SW480 (cell line): Measurements from ENCODE around the gene PRDM16.

Experiments
- DNase-seq: peaks from one replicate; pipeline ENCODE4 v3.0.0-alpha.2; 2016; ENCODE audit warnings: low spot score

Gene PRDM16

DNA sequence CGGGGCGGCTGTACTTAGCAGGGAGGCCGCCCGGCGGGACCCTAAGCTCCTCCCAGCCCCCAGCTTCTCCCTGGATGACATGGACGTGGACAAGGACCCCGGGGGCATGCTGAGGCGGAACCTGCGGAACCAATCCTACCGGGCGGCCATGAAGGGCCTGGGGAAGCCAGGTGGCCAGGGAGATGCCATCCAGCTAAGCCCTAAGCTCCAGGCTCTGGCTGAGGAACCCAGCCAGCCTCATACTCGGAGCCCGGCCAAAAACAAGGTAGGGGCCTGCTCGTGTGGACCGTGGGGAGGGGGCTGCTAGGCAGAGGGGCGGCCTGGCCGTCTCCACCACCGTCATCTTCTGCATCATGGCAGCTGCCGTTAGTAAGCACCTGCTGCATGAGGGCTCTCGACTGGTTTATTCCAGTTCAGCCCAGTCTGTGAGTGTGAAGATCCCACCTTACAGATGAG lies 394.4 kb downstream of the PRDM16 start:
- no peak for DNase-seq

DNA sequence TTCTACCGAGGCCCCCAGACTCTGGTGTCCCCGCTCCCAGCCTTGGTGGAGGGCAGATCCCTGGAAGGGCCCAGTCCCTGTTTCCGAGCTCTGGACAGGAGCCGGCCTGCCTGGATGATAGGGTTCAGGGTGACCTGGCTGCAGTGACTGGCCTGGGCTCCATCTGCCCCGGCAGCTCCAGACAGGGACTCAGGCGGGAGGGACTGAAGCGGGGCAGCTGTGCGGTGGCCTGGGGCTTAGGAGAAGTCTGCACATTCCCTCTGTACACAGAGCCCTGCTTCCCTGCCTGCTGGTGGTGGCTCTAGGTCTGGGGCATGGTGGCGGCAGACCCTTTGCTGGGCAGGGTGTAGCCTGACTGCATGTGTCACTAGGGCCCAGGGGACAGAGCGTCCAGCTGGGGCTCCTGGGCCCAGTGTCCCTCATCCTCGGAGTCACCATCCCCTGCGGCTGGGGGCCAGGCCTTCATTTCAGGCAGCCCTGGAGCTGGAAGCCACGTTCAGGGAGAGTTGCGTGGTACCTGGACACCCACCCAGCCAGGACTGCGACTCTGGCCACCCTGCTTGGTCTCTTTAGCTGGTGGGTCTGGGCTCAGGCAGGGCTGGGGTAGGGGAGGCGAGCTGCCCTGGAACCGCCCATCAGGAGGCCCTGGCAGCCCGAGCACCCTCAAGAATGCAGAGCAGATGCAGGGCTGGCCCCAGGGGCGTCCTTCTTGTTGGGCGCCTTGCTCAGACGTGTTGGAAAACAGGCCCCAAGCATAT lies 395.1 kb downstream of the PRDM16 start:
- no peak for DNase-seq

DNA sequence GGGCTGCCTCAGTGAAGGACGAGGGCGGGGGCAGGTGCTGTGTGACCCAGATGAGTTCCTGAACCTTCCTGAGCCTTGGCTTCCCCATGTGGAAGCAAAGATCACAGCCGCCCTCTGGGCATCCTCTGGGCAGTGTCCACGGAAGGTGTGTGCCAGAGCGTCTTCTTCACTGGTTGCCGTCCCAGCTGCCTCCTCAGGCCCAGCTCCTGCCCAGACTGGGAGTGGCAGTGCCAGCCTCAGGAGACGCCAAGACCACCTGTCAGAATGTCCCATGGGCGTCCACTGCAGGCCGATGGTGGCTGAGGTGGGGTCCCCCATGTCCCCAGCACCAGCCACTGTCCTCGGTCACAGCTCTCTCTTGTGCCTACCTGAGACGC lies 395.6 kb downstream of the PRDM16 start:
- DNase-seq, result no peak

DNA sequence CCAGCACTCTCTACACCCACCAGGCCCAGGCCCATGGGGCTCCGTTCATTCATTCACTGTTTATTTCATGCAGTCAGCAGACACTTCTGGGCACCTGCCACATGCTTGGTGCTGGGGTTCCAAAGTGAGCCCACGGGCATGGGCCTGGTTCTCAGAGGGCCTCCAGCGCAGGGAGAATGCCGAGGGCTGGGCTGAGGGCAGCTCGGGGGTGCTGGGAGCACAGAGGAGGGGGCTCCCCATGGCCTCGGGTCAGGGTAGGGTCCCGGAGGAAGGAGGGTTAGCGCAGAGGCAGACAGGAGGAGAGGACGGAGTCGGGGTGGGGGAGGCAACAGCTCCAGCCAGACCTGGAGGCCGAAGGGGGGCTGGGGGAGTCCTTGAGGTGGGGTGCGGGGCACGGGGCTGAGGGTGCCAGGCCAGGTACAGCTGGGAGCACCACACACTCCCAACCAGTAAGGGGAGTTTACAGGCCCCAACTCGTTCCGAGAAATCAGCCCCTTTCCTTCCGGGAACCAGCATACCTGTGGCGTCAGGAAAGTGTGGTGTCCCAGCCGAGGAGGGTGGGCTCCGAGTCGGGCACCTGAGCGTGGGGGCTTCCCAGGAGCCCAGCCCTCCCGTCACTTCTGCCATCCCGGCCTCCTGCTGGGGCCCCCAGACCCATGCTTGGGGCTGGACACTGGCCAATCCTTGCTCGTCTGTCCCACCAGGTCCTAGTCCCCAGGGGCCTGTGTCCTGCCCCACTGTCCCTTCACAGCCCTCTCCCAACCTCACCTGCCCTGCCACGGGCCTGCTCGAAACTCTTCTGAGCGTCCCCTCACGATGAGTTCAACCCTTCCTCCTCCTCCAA lies 396.3 kb downstream of the PRDM16 start:
- no peak for DNase-seq

DNA sequence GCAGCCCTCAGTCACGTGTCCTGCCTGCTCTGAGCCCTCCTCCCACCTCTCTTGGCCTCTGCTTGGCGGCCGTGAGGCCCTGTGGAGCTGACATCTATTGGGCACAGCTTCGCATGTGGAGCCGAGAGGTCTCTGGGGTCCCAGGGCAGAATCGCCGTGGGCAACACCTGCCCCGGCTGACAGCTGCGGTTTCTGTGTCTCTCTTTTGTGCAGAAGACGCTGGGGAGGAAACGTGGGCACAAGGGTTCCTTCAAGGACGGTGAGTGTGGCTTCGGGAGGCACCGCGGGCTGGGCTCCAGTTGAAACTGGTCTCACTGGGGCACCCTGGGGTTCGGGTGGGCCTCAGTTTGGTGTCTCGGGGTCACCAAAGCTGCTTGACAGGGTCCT lies 396.9 kb downstream of the PRDM16 start:
- no peak for DNase-seq

DNA sequence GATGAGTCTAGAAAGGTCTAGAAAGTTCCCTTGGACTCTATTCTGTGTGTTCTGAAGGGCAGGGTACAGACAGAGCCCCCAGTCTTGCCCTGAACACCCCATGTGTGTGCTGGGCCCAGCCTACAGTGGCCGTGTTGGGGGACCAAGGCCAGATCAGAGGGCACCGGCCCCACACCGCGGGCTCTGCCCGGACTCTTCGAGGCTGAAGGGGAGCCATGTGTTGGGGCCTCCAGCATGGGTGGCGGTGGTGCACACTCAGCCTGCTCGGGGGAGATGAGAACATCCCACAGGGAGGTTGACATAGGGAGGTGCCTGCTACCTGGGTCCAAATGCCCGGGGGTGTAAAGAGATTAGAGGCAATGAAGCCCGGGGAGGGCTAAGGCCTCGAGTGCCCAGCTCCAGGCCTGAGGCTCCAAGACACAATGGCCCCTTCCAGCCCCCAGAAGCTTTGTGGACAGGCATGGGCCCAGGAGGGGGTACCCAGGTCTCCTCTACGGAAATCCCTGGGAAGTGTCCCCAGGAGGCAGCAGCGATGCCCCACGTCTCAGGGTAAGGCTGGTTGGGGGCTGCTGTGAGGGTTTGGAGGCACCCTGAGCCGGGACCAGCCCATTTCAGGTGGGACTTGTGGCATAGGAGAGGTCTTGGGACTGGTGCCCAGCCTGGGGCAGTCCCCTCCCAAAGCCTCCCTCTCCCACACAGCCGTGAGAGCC lies 397.5 kb downstream of the PRDM16 start:
- DNase-seq, result no peak

DNA sequence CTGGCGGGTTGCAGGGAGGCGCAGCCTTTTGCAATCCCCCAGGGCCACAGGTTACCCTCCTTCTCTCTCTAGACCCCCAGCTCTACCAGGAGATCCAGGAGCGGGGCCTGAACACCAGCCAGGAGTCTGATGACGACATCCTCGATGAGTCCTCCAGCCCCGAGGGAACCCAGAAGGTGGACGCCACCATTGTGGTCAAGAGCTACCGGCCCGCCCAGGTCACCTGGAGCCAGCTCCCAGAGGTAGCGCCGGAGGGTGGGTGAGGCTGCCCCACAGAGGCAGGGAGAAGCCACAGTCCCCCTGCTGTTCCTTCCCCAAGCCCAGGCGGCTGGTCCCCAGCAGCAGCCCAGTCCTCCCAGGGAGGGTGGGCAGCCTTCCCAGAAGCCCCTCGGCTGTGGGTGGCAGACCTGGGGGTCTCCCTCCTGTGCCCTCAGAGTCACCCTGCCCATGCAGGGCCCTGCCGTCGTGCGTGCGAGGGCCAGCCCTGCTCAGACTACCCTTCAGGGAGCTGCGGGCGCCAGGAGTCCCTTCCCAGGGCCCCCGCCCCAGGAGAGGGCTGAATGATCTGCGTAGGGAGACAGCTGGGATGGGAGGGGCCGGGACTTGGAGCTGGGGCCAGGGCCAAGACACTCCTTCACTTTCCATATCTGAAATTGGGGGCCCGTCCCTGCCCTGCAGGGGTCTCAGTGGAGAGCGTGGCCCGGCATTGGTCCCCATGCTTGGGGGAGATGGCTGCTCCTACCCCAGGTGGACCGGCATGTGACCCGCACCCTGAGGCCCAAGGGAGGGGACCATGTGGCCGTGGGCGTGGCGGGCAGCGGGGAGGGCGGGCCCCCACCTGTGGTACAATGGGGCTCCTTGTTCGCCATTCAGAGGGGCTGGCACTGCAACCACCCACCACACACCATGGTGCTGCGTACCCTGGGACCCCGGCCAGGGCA lies 398.4 kb downstream of the PRDM16 start:
- no peak for DNase-seq

DNA sequence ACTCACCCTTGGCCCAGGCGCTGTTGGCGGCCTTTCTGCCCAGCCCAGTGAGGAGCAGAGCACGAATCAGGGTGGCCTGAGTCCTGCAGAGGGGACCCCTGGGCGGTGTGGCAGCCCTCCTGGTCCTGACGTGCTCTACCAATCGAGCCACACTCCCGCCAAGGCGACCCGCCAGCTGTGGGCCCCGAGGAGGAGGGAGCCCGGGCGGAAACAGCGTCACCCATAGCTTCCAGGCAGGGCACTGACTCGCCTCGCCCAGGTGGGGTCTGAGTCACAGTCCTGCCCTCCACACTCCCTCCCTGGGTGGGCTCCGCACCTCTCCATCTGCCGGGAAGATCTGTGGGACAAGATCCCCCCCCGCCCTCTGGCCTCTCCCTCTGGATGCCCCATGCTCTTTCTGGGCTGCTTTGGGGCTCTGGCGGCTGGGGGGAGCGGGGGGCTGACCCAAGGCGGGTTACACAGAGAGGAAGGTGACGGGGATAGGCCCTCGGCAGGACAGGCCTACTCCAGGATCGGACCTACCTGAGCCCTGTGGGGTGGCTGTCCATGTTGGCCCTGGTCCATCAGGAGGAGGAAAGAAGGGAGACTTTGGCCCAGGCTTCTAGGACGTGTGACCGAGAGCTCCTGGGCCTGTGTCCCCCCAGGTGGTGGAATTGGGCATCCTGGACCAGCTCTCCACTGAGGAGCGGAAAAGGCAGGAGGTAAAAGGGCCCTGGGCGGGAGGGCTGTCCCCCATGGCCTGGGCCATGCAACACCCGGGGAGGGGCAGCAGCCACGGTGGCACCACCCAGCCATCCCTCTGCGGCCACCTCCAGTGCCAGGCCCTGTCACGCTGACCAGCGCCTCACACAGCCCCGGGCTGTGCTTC lies 399.5 kb downstream of the PRDM16 start:
- no peak for DNase-seq

DNA sequence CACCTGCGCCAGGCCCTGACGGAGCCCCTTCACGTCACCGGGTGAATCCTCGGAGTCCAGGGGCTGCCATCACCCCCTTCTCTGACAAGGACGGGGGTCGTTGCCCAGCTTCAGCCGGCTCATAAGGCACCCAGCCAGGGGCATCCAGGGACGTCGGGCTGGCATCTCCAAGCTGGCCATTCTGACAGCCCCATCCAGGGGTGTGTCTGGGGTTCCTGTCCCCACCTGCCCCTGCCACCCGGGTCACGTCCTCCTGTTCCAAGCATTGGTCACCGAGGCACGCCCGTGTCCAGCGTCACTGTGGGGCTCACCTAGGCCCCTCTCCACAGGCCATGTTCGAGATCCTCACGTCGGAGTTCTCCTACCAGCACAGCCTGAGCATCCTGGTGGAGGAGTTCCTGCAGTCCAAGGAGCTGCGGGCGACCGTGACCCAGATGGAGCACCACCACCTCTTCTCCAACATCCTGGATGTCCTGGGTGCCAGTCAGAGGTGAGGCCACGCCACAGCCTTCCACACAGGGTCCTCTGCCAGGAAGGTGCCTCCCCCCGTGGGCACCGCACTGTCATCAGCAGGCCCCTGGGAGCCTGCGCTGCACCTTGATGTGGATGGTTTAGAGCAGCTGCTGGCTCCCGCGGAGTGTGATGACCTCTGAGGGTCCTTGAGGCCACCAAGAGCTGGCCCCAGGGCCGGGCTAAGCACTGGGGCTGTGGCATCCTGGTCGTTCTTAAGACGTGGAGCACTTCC lies 400.3 kb downstream of the PRDM16 start:
- no peak for DNase-seq

DNA sequence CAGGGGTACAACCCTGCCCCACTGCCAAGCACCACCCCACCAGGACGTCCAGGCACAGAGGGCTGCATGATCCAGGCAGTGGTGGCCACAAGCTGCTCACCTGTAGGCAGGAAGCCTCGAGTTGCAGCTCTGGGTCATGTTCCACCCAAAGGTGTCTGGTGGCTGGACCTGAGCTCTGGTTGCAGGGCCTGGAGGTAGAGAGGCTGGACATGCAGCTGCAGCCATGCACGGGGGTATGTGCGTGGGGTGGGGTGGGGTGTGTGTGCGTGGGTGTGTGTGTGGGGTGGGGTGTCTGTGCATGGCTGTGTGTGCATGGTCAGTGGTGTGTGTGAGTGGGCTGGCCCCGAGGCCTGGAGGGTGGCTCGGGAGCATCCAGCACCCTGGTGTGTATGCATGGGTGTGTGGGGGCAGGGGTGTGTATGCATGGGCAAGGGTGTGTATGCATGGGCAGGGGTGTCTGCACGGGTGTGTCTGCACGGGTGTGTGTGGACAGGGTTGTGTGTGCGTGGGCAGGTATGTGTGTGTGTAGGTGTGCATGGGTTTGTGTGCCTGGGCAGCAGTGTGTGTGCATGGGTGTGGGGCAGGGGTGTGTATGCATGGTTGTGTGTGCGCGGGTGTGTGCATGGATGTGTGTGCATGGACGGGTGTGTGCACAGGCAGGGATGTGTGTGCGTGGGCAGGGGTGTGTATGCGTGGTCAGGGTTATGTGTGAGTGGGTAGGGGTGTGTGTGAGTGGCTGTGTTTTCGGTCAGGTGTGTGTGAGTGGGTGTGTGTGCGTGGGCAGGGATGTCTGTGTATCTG lies 401.0 kb downstream of the PRDM16 start:
- DNase-seq, result no peak

DNA sequence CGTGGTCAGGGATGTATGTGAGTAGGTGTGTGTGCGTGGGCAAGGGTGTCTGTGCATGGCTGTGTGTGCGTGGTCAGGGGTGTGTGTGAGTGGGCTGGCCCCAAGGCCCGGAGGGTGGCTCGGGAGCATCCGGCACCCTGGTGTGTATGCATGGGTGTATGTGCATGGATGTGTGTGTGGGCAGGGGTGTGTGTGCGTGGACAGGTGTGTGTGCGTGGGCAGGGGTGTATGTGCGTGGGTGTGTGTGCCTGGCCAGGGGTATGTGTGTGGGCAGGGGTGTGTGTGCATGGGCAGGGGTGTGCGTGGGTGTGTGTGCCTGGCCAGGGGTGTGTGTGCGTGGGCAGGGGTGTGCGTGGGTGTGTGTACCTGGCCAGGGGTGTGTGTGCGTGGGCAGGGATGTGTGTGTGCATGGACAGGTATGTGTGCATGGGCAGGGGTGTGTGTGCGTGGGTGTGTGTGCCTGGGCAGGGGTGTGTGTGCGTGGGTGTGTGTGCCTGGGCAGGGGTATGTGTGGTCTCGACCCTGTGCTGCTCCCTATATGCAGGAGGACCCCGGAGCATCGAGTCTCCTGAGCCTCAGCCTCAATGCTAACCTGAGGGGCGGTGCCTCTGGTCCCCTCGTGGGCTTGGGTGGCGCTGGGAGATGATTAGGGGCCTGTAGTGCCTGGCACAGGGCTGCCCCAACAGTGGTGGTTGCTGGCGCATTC lies 401.8 kb downstream of the PRDM16 start:
- no peak for DNase-seq

DNA sequence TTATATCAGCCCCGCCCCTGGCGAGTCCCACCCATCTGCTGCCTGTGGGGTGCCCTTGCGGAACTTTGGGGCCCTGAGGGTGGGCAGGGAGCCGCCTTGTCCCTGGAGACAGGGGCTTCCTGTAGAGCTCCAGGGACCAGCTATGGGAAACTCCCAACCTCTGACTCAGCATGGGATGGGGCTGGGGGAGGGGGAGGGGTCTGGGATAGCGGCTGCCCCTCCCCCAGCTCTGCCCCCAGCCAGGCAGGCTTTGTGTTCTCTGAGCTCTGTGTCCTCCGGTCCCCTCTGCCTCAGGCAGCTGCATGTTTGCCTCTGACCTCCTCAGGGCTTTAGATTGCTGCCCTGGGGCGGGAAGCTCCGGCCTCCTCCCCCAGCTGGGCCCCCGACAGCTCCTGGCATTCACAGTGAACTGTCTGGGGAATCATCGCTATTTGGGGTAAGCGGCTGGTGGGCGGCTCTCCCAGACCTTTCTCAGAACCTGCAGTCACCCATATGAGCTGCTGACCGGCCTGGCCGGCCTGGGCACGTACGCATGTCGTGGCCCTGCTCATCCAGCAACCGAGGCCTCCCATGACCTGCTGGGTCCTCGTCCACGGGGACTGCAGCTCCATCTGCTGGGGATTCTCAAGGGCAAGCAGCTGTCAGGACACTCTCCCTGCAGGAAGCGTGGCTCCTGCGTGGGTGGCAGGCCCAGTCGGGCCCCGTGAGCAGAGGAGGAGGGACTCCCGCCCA lies 402.5 kb downstream of the PRDM16 start:
- DNase-seq, result peak; percentile 85

DNA sequence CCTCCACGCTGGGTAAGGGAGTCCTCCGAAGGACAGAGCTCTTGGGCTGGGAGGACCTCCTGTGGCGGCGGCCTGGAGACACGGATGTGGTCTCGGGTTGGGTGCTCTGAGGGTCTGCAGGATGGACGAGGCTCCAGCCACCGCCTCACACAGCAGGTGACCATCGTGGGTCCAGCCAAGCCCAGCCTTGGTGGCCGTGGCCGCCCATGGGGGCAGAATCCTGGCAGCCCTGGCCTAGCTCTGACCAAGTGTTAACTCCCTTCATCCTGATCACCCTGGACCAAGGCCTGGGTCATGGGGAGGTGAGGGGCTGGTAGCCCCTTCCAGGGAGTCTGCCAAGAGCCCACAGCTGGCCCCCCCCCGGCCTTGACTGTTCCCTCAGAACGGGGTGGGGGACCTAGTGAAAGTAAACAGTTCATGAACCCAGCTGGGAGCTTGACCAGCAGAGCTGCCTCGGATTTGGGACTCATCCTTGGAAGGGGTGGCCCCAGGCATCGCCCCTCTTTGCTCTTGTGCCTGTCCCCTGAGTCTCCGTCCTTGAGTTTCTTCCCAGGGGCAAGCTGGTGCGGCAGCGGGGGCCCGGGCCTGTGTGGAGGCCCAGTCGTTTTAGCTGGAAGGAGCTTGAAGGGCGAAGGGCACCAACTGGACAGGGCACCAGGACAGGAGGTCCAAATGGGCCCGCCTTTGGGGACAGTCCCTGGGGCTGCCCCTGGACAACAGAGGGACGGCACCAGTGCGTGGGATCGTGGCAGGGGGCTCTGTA lies 403.3 kb downstream of the PRDM16 start:
- no peak for DNase-seq

DNA sequence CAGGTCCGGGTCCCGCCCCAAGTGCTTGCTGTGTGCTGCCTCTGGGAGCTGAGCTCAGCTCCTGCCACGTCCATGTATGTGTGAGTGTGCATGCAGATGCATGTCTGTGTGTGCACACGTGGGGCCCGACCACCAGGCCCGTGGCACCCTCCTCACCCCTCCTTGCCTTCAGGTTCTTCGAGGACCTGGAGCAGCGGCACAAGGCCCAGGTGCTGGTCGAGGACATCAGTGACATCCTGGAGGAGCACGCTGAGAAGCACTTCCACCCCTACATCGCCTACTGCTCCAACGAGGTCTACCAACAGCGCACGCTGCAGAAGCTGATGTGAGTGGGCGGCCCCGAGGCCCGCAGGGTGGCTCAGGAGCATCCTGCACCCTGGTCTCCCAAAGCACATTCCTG lies 403.9 kb downstream of the PRDM16 start:
- no peak for DNase-seq

DNA sequence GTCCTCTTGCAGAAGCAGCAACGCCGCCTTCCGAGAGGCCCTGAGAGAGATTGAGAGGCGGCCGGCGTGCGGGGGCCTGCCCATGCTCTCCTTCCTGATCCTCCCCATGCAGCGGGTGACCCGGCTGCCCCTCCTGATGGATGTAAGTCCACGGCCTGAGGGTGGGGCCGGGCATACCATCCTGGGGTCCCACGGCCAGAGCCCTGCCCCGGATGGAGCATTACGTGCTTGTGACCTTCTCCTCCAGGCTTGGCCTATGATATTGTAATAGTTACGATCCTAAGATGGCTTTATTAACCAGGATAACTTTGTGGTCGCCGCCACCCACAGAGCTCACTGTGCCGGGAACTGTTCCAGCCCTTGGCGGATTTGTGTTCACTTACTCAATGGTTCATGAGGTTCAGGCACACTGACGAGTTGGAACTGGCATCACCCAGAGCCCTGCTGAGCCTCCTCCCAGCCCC lies 404.4 kb downstream of the PRDM16 start:
- DNase-seq, result no peak

DNA sequence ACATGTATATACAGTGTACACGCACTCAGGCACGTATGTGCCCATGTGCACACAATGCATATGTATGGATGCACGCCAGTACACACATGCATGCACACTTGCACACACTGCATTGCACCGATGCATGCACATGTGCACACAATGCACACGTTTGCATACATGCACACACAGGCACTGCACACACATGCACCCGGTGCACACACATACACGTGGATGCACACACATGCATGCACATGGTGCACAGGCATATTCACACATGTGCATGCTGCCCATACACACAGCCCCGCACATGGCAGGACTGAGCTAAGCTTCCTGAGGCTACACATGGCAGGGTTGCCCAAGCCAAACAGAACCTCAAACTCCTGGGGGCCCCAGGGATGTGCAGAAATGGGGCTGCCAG lies 405.0 kb downstream of the PRDM16 start:
- no peak for DNase-seq

DNA sequence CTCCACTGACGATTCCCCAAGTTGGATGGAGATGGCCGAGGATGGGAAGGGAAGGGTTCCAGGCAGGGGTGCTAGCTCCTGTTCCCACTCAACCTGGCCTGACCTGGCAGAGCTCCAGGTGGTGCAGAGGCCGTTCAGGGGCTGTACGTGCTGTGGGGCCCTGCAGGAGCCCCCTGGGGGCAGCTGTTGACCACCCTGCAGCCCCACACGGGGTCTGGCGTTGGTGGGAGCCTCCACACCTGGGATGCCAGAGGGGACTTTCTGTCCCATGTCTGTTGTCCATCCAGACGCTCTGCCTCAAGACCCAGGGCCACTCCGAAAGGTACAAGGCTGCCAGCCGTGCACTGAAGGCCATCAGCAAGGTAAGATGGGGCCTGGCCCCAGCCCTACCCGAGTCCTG lies 405.4 kb downstream of the PRDM16 start:
- no peak for DNase-seq
